ENCODE data around the gene ACTR3.
"Not testable (repeated sequence)": the region's sequence is repeated elsewhere in the genome, so short reads cannot be mapped to it uniquely, and the experiment has no call there.

Gene ACTR3

GRCh38 chr2:113940891-113941290, 51.0 kb downstream of the ACTR3 start:
- Mint-ChIP-seq H3K9me3 (peaks cover 12% of the 10 kb centered on the region), H3K27me3 (ENCODE audit: low read depth) (no peaks in the 10 kb centered on the region), H3K36me3 (ENCODE audit: low read depth) (peaks cover 47% of the 10 kb centered on the region), H3K4me3 (no peak overlapping the region), H3K4me1 (ENCODE audit: low read depth) (peaks cover 5% of the 10 kb centered on the region), H3K27ac (no peak overlapping the region)
- DNase-seq (ENCODE audit: low spot score): no peak

- H3K36me3 Mint-ChIP-seq (ENCODE audit: low read depth): peaks cover 38% of the 10 kb centered on the region
These were observed 55.9 kb downstream of the ACTR3 start for GRCh38 chr2:113945784-113946183.

GRCh38 chr2:113950906-113951305, 61.0 kb downstream of the ACTR3 start:
- H3K4me1 Mint-ChIP-seq (ENCODE audit: low read depth); H3K4me3 Mint-ChIP-seq; H3K9me3 Mint-ChIP-seq; H3K27me3 Mint-ChIP-seq (ENCODE audit: low read depth); H3K27ac Mint-ChIP-seq; DNase-seq (ENCODE audit: low spot score): not testable (repeated sequence)
- peaks cover 65% of the 10 kb centered on the region for H3K36me3 Mint-ChIP-seq (ENCODE audit: low read depth)

More at GRCh38 chr2:113945784-113946183, 55.9 kb downstream of the ACTR3 start:
- H3K9me3 Mint-ChIP-seq; H3K27me3 Mint-ChIP-seq (ENCODE audit: low read depth); H3K4me1 Mint-ChIP-seq (ENCODE audit: low read depth); DNase-seq (ENCODE audit: low spot score); H3K4me3 Mint-ChIP-seq: not testable (repeated sequence)
- peak overlapping the region; percentile 47 for H3K27ac Mint-ChIP-seq

- Mint-ChIP-seq H3K27ac (no peak overlapping the region), H3K27me3 (ENCODE audit: low read depth) (no peaks in the 10 kb centered on the region), H3K36me3 (ENCODE audit: low read depth) (peaks cover 45% of the 10 kb centered on the region), H3K4me1 (ENCODE audit: low read depth) (peaks cover 3% of the 10 kb centered on the region), H3K4me3 (no peak overlapping the region), H3K9me3 (no peaks in the 10 kb centered on the region)
- no peak for DNase-seq (ENCODE audit: low spot score)
These were observed 71.1 kb downstream of the ACTR3 start for GRCh38 chr2:113961000-113961399.

- peaks cover 35% of the 10 kb centered on the region for H3K36me3 Mint-ChIP-seq (ENCODE audit: low read depth)
- DNase-seq (ENCODE audit: low spot score): no peak
- H3K9me3 Mint-ChIP-seq: no peaks in the 10 kb centered on the region
- H3K27me3 Mint-ChIP-seq (ENCODE audit: low read depth): no peaks in the 10 kb centered on the region
- no peaks in the 10 kb centered on the region for H3K4me1 Mint-ChIP-seq (ENCODE audit: low read depth)
- H3K27ac Mint-ChIP-seq: no peak overlapping the region
- no peak overlapping the region for H3K4me3 Mint-ChIP-seq
These were observed 73.0 kb downstream of the ACTR3 start for GRCh38 chr2:113962692-113963480.

- DNase-seq (ENCODE audit: low spot score): no peak
- Mint-ChIP-seq H3K36me3 (ENCODE audit: low read depth) (peaks cover 31% of the 10 kb centered on the region), H3K4me1 (ENCODE audit: low read depth) (no peaks in the 10 kb centered on the region), H3K27ac (no peak overlapping the region), H3K27me3 (ENCODE audit: low read depth) (no peaks in the 10 kb centered on the region), H3K9me3 (no peaks in the 10 kb centered on the region), H3K4me3 (no peak overlapping the region)
These were observed 74.1 kb downstream of the ACTR3 start for GRCh38 chr2:113963965-113964364.

GRCh38 chr2:113964436-113964835, 74.5 kb downstream of the ACTR3 start:
- Mint-ChIP-seq H3K27me3 (ENCODE audit: low read depth) (no peaks in the 10 kb centered on the region), H3K27ac (no peak overlapping the region), H3K4me3 (no peak overlapping the region), H3K36me3 (ENCODE audit: low read depth) (peaks cover 27% of the 10 kb centered on the region), H3K4me1 (ENCODE audit: low read depth) (no peaks in the 10 kb centered on the region), H3K9me3 (no peaks in the 10 kb centered on the region)
- DNase-seq (ENCODE audit: low spot score): no peak

GRCh38 chr2:113965228-113965627, 75.3 kb downstream of the ACTR3 start:
- Mint-ChIP-seq H3K27me3 (ENCODE audit: low read depth) (no peaks in the 10 kb centered on the region), H3K36me3 (ENCODE audit: low read depth) (peaks cover 24% of the 10 kb centered on the region), H3K4me3 (no peak overlapping the region), H3K4me1 (ENCODE audit: low read depth) (no peaks in the 10 kb centered on the region), H3K27ac (no peak overlapping the region), H3K9me3 (no peaks in the 10 kb centered on the region)
- DNase-seq (ENCODE audit: low spot score): no peak

GRCh38 chr2:113965644-113966043, 75.8 kb downstream of the ACTR3 start:
- Mint-ChIP-seq H3K9me3 (no peaks in the 10 kb centered on the region), H3K4me1 (ENCODE audit: low read depth) (no peaks in the 10 kb centered on the region), H3K36me3 (ENCODE audit: low read depth) (peaks cover 24% of the 10 kb centered on the region), H3K27ac (no peak overlapping the region), H3K4me3 (no peak overlapping the region), H3K27me3 (ENCODE audit: low read depth) (no peaks in the 10 kb centered on the region)
- DNase-seq (ENCODE audit: low spot score): no peak

GRCh38 chr2:113966171-113966570, 76.3 kb downstream of the ACTR3 start:
- Mint-ChIP-seq H3K9me3 (no peaks in the 10 kb centered on the region), H3K27ac (peak overlapping the region; percentile 12), H3K4me3 (no peak overlapping the region), H3K4me1 (ENCODE audit: low read depth) (peaks cover 1% of the 10 kb centered on the region), H3K36me3 (ENCODE audit: low read depth) (peaks cover 26% of the 10 kb centered on the region), H3K27me3 (ENCODE audit: low read depth) (no peaks in the 10 kb centered on the region)
- DNase-seq (ENCODE audit: low spot score): no peak

- Mint-ChIP-seq H3K36me3 (ENCODE audit: low read depth) (peaks cover 27% of the 10 kb centered on the region), H3K9me3 (no peaks in the 10 kb centered on the region), H3K27ac (no peak overlapping the region), H3K4me1 (ENCODE audit: low read depth) (peaks cover 3% of the 10 kb centered on the region), H3K4me3 (no peak overlapping the region), H3K27me3 (ENCODE audit: low read depth) (no peaks in the 10 kb centered on the region)
- no peak for DNase-seq (ENCODE audit: low spot score)
These were observed 76.9 kb downstream of the ACTR3 start for GRCh38 chr2:113966832-113967231.

- no peaks in the 10 kb centered on the region for H3K27me3 Mint-ChIP-seq (ENCODE audit: low read depth)
- no peak overlapping the region for H3K27ac Mint-ChIP-seq
- H3K36me3 Mint-ChIP-seq (ENCODE audit: low read depth): peaks cover 28% of the 10 kb centered on the region
- DNase-seq (ENCODE audit: low spot score): no peak
- H3K9me3 Mint-ChIP-seq: no peaks in the 10 kb centered on the region
- no peak overlapping the region for H3K4me3 Mint-ChIP-seq
- peaks cover 5% of the 10 kb centered on the region for H3K4me1 Mint-ChIP-seq (ENCODE audit: low read depth)
These were observed 77.4 kb downstream of the ACTR3 start for GRCh38 chr2:113967272-113967671.

- peaks cover 19% of the 10 kb centered on the region for H3K36me3 Mint-ChIP-seq (ENCODE audit: low read depth)
These were observed 82.9 kb downstream of the ACTR3 start for GRCh38 chr2:113972766-113973165.

GRCh38 chr2:113973810-113974209, 83.9 kb downstream of the ACTR3 start:
- no peak for DNase-seq (ENCODE audit: low spot score)
- H3K36me3 Mint-ChIP-seq (ENCODE audit: low read depth): peaks cover 19% of the 10 kb centered on the region
- H3K27ac Mint-ChIP-seq: no peak overlapping the region
- H3K4me3 Mint-ChIP-seq: no peak overlapping the region
- no peaks in the 10 kb centered on the region for H3K27me3 Mint-ChIP-seq (ENCODE audit: low read depth)
- H3K4me1 Mint-ChIP-seq (ENCODE audit: low read depth): peaks cover 13% of the 10 kb centered on the region
- H3K9me3 Mint-ChIP-seq: no peaks in the 10 kb centered on the region

More at GRCh38 chr2:113972766-113973165, 82.9 kb downstream of the ACTR3 start:
- Mint-ChIP-seq H3K9me3 (no peaks in the 10 kb centered on the region), H3K4me1 (ENCODE audit: low read depth) (peaks cover 13% of the 10 kb centered on the region), H3K27me3 (ENCODE audit: low read depth) (no peaks in the 10 kb centered on the region), H3K27ac (no peak overlapping the region), H3K4me3 (no peak overlapping the region)
- no peak for DNase-seq (ENCODE audit: low spot score)

- Mint-ChIP-seq H3K4me1 (ENCODE audit: low read depth) (peaks cover 13% of the 10 kb centered on the region), H3K27ac (no peak overlapping the region), H3K27me3 (ENCODE audit: low read depth) (no peaks in the 10 kb centered on the region), H3K4me3 (no peak overlapping the region), H3K36me3 (ENCODE audit: low read depth) (peaks cover 21% of the 10 kb centered on the region), H3K9me3 (no peaks in the 10 kb centered on the region)
- no peak for DNase-seq (ENCODE audit: low spot score)
These were observed 84.8 kb downstream of the ACTR3 start for GRCh38 chr2:113974727-113975126.
